Lower leg skin (tissue), 3 donors: Measurements from ENCODE around the gene CAMTA1.

Source experiments
- POLR2A ChIP-seq, 2 donors: fragments of 450-650 bp; IDR thresholded peaks; one replicate each; pipeline ENCODE4 v1.6.1; 2016 to 2017; ENCODE audit warnings: antibody characterized with exemption in 2 of 2, mild to moderate bottlenecking in 1 of 2, moderate library complexity in 1 of 2
- TF ChIP-seq, protein P1 (sequence below), 3 donors: fragments of 450-650 bp; IDR thresholded peaks; one replicate each; pipeline ENCODE4 v1.5.1; 2016; ENCODE audit warnings: antibody characterized with exemption in 3 of 3, mild to moderate bottlenecking in 3 of 3, moderate library complexity in 2 of 3

DNA sequence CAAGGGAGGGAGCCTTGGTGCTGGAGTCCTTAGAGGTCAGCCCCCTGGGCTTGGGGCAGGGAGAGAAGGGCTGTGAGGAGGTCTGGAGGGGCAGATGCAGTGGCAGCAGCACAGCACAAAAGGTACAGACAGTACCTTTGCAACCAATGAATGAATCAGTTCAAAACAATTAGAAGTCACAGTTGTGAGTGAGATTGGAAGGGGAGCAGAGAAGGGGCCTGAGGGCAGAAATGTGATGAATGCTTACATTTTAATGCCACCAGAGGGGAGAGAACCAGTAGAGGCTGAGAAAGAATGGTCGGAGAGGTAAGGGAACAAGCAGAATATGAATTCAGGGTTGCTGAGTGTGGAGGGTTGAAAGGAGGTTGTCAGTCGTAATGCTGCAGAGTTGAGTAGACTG, 24.2 kb downstream of the CAMTA1 start:
- TF ChIP-seq, protein P1, sequence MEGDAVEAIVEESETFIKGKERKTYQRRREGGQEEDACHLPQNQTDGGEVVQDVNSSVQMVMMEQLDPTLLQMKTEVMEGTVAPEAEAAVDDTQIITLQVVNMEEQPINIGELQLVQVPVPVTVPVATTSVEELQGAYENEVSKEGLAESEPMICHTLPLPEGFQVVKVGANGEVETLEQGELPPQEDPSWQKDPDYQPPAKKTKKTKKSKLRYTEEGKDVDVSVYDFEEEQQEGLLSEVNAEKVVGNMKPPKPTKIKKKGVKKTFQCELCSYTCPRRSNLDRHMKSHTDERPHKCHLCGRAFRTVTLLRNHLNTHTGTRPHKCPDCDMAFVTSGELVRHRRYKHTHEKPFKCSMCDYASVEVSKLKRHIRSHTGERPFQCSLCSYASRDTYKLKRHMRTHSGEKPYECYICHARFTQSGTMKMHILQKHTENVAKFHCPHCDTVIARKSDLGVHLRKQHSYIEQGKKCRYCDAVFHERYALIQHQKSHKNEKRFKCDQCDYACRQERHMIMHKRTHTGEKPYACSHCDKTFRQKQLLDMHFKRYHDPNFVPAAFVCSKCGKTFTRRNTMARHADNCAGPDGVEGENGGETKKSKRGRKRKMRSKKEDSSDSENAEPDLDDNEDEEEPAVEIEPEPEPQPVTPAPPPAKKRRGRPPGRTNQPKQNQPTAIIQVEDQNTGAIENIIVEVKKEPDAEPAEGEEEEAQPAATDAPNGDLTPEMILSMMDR (IDR thresholded peaks at IDR 0.05), result no peak
- no peak for TF ChIP-seq POLR2A (IDR thresholded peaks at IDR 0.05)
